ENCODE results near the gene TPM2.

Gene TPM2

GRCh38 chr9:35718721-35719511 lies 29.2 kb upstream of the TPM2 start:
- no peak for DNase-seq

GRCh38 chr9:35717132-35717870 lies 27.6 kb upstream of the TPM2 start:
- DNase-seq = no peak

- no peak for DNase-seq
These were observed 26.5 kb upstream of the TPM2 start for GRCh38 chr9:35716230-35716629.

- DNase-seq = no peak
These were observed 25.0 kb upstream of the TPM2 start for GRCh38 chr9:35714579-35715252.

- no peak for DNase-seq
These were observed 24.4 kb upstream of the TPM2 start for GRCh38 chr9:35714123-35714522.

GRCh38 chr9:35713578-35713977 lies 23.9 kb upstream of the TPM2 start:
- no peak for DNase-seq

GRCh38 chr9:35712762-35713400 lies 23.2 kb upstream of the TPM2 start:
- DNase-seq = no peak

- DNase-seq = no peak
These were observed 22.0 kb upstream of the TPM2 start for GRCh38 chr9:35711501-35712428.

GRCh38 chr9:35710818-35711500 lies 21.2 kb upstream of the TPM2 start:
- no peak for DNase-seq

- no peak for DNase-seq
These were observed 18.4 kb upstream of the TPM2 start for GRCh38 chr9:35708146-35708545.

- DNase-seq = no peak
These were observed 17.2 kb upstream of the TPM2 start for GRCh38 chr9:35706951-35707350.

- no peak for DNase-seq
These were observed 16.2 kb upstream of the TPM2 start for GRCh38 chr9:35705836-35706430.

GRCh38 chr9:35705372-35705771 lies 15.6 kb upstream of the TPM2 start:
- no peak for DNase-seq

- no peak for DNase-seq
These were observed 14.4 kb upstream of the TPM2 start for GRCh38 chr9:35703906-35704672.

- DNase-seq = no peak
These were observed 13.0 kb upstream of the TPM2 start for GRCh38 chr9:35702696-35703095.

GRCh38 chr9:35700942-35701341 lies 11.2 kb upstream of the TPM2 start:
- no peak for DNase-seq

- DNase-seq = no peak
These were observed 10.3 kb upstream of the TPM2 start for GRCh38 chr9:35700031-35700430.

GRCh38 chr9:35698231-35698630 lies 8.5 kb upstream of the TPM2 start:
- DNase-seq = no peak

- DNase-seq = no peak
These were observed 7.8 kb upstream of the TPM2 start for GRCh38 chr9:35697486-35697885.
